NB4 (cell line): ENCODE measurements around the gene PLEKHA5.

ENCODE experiments used
- POLR2A ChIP-seq: IDR thresholded peaks from 2 replicates; pipeline ENCODE4 v1.6.1; 2011; ENCODE audit warnings: mild to moderate bottlenecking; ENCODE audit not compliant: insufficient read length; ENCODE audit errors: extremely low read depth
- TF ChIP-seq, protein P1 (sequence below): IDR thresholded peaks from one replicate; pipeline ENCODE4 v1.5.1; 2012; ENCODE audit warnings: low read depth, low read length

- TF ChIP-seq, protein P1, sequence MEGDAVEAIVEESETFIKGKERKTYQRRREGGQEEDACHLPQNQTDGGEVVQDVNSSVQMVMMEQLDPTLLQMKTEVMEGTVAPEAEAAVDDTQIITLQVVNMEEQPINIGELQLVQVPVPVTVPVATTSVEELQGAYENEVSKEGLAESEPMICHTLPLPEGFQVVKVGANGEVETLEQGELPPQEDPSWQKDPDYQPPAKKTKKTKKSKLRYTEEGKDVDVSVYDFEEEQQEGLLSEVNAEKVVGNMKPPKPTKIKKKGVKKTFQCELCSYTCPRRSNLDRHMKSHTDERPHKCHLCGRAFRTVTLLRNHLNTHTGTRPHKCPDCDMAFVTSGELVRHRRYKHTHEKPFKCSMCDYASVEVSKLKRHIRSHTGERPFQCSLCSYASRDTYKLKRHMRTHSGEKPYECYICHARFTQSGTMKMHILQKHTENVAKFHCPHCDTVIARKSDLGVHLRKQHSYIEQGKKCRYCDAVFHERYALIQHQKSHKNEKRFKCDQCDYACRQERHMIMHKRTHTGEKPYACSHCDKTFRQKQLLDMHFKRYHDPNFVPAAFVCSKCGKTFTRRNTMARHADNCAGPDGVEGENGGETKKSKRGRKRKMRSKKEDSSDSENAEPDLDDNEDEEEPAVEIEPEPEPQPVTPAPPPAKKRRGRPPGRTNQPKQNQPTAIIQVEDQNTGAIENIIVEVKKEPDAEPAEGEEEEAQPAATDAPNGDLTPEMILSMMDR: no peak
- TF ChIP-seq POLR2A: no peak
Measured at GRCh38 chr12:19198272-19198671, 68.7 kb downstream of the PLEKHA5 start.
